Measurements from ENCODE around the gene ANP32E.
"Not testable (repeated sequence)": the region's sequence is repeated elsewhere in the genome, so short reads cannot be mapped to it uniquely, and the experiment has no call there.

ANP32E gene

DNA sequence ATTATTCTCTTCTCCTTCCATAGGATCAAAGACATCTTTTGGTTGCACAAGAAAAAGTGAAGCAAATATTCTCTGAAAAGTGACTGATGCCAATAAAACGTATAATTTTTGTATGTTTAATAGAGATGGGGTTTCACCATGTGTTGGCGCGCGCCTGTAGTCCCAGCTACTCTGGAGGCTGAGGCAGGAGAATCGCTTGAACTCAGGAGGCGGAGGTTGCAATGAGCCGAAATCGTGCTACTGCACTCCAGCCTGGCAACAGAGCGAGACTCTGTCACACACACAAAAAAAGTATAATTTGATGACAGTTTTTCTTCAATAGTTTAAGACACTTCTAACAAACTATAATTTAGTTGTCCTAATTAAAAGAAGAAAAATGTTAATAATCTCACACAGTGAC lies 23.8 kb downstream of the ANP32E start:
- DNase-seq, result no peak

- DNase-seq, result no peak
Observed at GRCh38 chr1:150210706-150211105, 25.2 kb downstream of the ANP32E start.

DNA sequence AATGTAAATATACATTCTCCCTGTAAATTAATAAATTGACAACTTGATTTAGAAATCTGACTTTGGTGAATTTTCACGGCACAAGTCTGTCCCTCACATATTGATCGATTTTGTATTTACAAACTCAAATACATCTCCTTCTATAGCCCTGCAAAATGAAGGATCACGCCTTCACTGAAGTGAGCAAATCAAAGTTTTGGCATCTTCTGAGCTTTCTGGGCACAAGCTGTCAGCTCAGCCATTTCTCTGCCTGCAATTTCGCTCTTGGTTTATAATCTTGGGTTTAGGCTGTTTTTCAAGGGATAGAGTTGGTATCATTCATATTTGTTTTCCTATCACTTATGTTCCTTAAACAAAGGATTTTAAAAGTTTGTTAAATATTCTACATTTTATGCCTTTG lies 25.8 kb downstream of the ANP32E start:
- no peak for DNase-seq

DNA sequence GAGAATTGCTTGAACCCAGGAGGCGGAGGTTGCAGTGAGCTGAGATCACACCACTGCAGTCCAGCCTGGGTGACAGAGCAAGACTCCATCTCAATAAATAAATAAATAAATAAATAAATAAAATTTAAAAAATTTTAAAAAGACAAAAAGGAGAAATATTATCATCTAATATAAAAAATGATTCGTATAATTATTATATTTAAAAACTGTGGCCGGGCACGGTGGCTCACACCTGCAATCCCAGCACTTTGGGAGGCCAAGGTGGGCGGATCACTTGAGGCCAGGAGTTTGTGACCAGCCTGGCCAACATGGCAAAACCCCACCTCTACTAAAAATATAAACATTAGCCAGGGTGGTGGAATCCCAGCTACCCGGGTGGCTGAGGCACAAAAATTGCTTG lies 27.5 kb downstream of the ANP32E start:
- not testable (repeated sequence) for DNase-seq

DNA sequence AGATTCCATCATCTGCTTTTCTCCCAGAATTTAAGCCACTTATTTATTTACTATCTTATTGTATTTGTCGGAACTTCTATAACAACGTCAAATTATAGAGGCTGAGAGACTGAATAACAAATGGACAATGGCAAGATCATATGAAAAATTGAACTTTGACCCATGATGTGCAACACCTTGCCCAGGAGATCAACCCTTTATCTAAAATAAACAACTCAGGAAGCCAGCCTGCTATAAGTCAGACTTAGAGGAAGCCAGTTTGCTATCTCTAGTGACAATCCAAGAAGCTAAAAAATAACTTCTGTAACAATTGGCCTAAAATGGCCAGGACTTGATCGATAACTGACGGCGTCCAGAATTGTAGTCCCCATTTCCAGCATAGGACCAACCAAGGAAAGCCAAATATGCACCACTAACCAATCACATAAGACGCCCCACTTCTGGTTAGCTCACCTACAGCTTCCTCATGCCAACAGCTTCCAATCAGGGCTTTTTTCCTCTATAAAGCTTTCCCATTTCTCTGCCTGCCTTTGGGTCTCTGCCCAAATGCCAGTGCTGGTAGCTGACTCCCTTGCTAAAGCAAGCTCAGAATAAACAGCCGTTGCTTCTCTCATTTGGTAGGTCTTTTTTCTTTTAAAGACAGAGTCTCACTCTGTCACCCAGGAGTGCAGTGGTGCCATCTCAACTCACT lies 28.5 kb downstream of the ANP32E start:
- no peak for DNase-seq

- DNase-seq, result no peak
Observed at GRCh38 chr1:150196417-150196816, 39.5 kb downstream of the ANP32E start.

GRCh38 chr1:150194381-150195031 lies 41.4 kb downstream of the ANP32E start:
- DNase-seq, result no peak

- DNase-seq, result no peak
Observed at GRCh38 chr1:150192012-150192411, 43.9 kb downstream of the ANP32E start.

GRCh38 chr1:150187560-150187931 lies 48.4 kb downstream of the ANP32E start:
- DNase-seq, result no peak

GRCh38 chr1:150186789-150187559 lies 48.9 kb downstream of the ANP32E start:
- DNase-seq, result no peak

DNA sequence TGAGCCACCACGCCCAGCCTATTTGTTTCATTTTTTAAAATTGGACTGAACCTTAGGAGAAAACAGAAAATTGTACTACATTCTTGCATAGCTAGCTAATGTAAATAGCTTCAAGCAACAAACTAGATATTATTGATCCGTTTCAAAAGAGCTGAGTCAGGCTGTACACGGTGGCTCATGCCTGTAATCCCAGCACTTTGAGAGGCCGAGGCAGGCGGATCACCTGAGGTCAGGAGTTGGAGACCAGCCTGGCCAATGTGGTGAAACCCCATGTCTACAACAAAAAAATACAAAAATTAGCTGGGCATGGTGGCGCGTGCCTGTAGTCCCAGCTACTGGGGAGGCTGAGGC lies 49.5 kb downstream of the ANP32E start:
- DNase-seq, result not testable (repeated sequence)

DNA sequence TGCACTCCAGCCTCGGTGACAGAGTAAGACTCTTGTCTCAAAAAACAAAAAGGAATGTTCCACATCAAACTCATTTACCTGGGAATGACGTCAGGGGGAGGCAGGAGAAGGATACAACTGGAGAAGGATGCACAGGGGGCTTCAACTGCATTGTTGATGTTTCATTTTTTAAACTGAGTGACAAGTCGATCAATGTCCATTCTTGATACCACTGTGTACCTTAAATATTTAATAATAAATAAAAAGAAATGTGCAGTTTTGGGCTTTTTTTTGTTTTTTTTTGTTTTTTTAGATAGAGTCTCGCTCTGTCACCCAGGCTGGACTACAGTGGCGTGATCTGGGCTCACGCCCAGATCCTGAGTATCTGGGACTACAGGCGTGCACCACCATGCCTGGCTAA lies 50.4 kb downstream of the ANP32E start:
- DNase-seq, result no peak

GRCh38 chr1:150183061-150183460 lies 52.9 kb downstream of the ANP32E start:
- DNase-seq, result no peak

DNA sequence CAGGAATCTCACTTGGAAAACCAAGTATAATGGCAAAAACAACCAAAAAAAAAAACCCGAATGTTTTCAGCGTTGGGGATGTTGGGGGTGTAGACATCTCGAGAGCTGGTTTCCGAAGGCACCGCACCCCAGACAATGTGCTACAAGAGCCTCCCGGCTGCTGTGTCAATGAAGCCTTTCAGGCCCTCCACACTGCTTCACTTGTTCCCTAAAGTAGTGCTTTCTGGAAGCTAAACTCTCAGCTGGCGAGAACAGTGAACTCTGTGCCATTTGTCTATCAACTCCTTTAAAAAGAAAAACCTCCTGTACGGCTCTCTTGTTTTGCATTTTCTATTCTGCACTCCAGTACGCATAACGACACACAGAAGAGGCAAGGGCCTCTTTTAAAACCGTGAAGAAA lies 53.7 kb downstream of the ANP32E start:
- DNase-seq, result no peak

DNA sequence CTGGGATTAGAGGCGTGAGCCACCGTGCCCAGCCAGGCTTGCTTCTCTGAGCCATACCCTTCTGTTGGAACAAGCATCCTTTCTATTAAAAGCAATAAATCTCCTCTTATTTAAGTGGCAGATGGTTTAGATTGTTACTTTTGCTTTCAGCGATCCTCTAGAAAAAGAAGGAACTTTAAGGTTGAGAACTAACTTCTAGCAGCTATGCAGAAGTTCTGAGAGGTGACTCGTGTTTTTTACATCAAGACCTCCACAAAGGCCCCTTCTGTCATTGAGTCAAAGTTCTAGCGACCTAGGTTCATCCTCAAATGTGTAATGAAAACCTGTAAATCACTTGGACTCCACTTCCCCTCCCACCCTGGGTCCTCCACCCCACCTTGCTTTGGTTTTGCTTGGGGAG lies 55.4 kb downstream of the ANP32E start:
- DNase-seq, result no peak

- DNase-seq, result no peak
Observed at GRCh38 chr1:150179867-150180266, 56.0 kb downstream of the ANP32E start.

DNA sequence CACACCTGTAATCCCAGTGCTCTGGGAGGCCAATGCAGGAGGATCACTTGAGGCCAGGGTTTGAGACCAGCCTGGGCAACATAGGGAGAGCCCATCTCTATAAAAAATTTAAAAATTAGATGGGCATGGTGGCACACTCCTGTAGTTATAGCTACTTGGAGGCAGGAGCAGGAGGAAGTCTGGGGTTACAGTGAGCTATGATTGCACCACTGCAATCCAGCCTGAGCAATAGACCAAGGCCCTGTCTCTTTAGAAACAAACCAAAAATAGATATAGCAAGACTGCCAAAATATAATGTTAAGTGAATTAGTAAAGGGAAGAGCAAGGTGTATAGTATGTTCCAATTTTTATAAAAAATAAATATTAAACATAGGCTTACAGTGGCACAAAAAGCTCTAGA lies 57.4 kb downstream of the ANP32E start:
- DNase-seq, result no peak

GRCh38 chr1:150176593-150176992 lies 59.3 kb downstream of the ANP32E start:
- no peak for DNase-seq

GRCh38 chr1:150173141-150173585 lies 62.7 kb downstream of the ANP32E start:
- DNase-seq, result no peak

DNA sequence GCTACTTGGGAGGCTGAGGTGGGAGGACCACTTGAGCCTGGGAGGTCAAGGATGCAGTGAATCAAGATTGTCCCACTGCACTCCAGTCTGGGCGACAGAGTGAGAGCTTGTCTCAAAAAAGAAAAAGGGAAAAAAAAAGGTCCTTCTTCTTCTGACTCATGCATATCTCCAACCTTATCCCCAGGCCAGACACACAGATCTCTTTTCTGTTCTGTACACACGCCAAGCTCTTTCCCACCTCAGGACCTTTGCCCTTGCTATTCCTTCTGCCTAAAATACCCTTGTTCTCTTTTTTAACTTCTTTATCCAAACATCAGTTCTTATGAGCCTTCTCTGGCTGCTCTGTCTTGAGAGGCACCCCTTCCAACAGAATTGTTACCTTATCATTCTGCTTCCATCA lies 64.1 kb downstream of the ANP32E start:
- no peak for DNase-seq

DNA sequence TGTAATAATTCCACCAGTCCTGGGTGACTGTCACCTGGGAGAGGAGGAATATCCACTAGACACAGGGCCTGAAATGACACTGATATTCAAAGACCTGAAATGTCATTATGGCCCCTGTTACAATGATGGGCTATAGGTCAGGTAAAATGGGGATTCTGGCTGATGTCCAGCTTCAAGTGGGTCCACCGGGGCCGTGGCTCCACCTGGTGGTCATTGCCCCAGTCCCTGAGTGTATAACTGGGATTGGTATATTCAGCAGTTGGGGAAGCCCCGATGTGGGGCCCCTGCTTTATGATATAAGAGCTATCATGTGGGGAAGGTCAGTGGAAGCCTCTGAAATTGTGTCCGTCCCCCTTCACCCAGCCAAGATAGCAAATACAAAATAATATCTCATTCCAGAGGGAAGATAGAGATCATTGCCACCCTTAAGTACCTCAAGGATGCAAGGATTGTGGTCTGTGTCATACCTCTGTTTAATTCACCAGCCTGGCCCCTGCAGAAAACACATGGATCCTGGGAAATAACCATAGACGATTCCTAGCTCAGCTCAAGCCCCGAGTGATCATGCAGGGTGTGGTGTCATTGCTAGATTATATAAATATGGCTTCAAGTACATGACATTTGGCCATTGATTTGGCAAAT lies 66.8 kb downstream of the ANP32E start:
- no peak for DNase-seq

All from NCI-H1417 treated with DMSO at 0.1 percent for 48 hours (cell line).